NB4 (cell line): ENCODE measurements around the gene DNAH7.

Experiments
- DNase-seq: peaks from one replicate; pipeline ENCODE4 v3.0.0; 2010; ENCODE audit warnings: low read depth
- H3K4me3 ChIP-seq: one replicate; pipeline ENCODE4 v1.5.1; 2011; ENCODE audit warnings: mild to moderate bottlenecking, low read depth, low read length, moderate library complexity
- MAX ChIP-seq: IDR thresholded peaks from 2 replicates; pipeline ENCODE4 v1.6.1; 2011; ENCODE audit warnings: low read depth, low read length
- MYC ChIP-seq: IDR thresholded peaks from 2 replicates; pipeline ENCODE4 v1.6.1; 2011; ENCODE audit warnings: low read depth, low read length
- POLR2A ChIP-seq: IDR thresholded peaks from 2 replicates; pipeline ENCODE4 v1.6.1; 2011; ENCODE audit warnings: mild to moderate bottlenecking; ENCODE audit not compliant: insufficient read length; ENCODE audit errors: extremely low read depth
- TF ChIP-seq, protein P1 (sequence below): IDR thresholded peaks from one replicate; pipeline ENCODE4 v1.5.1; 2012; ENCODE audit warnings: low read depth, low read length

Gene DNAH7

GRCh38 chr2:195898505-195899191, 170.0 kb downstream of the DNAH7 start:
- no peak overlapping the region for H3K4me3 ChIP-seq
- TF ChIP-seq MYC (no peak), MAX (no peak), POLR2A (no peak)
- TF ChIP-seq, protein P1, sequence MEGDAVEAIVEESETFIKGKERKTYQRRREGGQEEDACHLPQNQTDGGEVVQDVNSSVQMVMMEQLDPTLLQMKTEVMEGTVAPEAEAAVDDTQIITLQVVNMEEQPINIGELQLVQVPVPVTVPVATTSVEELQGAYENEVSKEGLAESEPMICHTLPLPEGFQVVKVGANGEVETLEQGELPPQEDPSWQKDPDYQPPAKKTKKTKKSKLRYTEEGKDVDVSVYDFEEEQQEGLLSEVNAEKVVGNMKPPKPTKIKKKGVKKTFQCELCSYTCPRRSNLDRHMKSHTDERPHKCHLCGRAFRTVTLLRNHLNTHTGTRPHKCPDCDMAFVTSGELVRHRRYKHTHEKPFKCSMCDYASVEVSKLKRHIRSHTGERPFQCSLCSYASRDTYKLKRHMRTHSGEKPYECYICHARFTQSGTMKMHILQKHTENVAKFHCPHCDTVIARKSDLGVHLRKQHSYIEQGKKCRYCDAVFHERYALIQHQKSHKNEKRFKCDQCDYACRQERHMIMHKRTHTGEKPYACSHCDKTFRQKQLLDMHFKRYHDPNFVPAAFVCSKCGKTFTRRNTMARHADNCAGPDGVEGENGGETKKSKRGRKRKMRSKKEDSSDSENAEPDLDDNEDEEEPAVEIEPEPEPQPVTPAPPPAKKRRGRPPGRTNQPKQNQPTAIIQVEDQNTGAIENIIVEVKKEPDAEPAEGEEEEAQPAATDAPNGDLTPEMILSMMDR = no peak
- DNase-seq = no peak

- no peak for DNase-seq
- TF ChIP-seq, protein P1 = no peak
- no peak for TF ChIP-seq MAX
- no peak for TF ChIP-seq MYC
- no peak for TF ChIP-seq POLR2A
Measured at GRCh38 chr2:195891081-195891480, 177.6 kb downstream of the DNAH7 start.

GRCh38 chr2:195879153-195879552, 189.5 kb downstream of the DNAH7 start:
- no peak overlapping the region for H3K4me3 ChIP-seq
- TF ChIP-seq POLR2A = no peak
- TF ChIP-seq, protein P1 = no peak
- no peak for TF ChIP-seq MYC
- TF ChIP-seq MAX = no peak
- no peak for DNase-seq

More at GRCh38 chr2:195891081-195891480, 177.6 kb downstream of the DNAH7 start:
- no peak overlapping the region for H3K4me3 ChIP-seq

- no peak overlapping the region for H3K4me3 ChIP-seq
- TF ChIP-seq POLR2A = no peak
- TF ChIP-seq, protein P1 = no peak
- TF ChIP-seq MAX = no peak
- no peak for TF ChIP-seq MYC
- no peak for DNase-seq
Measured at GRCh38 chr2:195871326-195871725, 197.3 kb downstream of the DNAH7 start.

DNA sequence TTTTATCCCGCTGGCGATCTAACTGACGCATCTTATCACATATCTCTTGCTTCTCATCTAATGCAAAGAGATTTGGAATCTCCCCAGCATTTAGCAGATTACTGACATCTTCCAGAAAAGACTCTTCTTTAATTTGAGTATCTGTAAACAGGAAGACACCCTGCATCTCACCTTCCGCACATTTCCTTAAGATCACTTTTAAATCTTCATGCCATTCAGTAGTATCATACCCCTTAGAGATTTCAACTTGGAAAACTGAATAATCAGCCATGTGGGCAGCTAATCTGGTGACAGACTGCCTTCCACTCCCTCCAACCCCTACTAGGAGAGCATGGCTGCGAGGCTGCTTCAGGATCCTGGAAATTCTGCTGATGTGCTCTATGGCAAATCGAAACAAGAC, 204.3 kb downstream of the DNAH7 start:
- no peak for DNase-seq
- TF ChIP-seq POLR2A (no peak), MYC (no peak), MAX (no peak)
- TF ChIP-seq, protein P1 = no peak

More for the DNA sequence above, 204.3 kb downstream of the DNAH7 start:
- no peak overlapping the region for H3K4me3 ChIP-seq
